GM21723 (cell line): ENCODE results near the gene TMEM203.

Source experiments
- ATAC-seq: cut with Tn5 transposase; IDR thresholded peaks from one replicate; pipeline ENCODE4 v1.9.1; 2021; ENCODE audit warnings: mild to moderate bottlenecking, moderate library complexity; ENCODE audit not compliant: unreplicated experiment

Gene TMEM203

DNA sequence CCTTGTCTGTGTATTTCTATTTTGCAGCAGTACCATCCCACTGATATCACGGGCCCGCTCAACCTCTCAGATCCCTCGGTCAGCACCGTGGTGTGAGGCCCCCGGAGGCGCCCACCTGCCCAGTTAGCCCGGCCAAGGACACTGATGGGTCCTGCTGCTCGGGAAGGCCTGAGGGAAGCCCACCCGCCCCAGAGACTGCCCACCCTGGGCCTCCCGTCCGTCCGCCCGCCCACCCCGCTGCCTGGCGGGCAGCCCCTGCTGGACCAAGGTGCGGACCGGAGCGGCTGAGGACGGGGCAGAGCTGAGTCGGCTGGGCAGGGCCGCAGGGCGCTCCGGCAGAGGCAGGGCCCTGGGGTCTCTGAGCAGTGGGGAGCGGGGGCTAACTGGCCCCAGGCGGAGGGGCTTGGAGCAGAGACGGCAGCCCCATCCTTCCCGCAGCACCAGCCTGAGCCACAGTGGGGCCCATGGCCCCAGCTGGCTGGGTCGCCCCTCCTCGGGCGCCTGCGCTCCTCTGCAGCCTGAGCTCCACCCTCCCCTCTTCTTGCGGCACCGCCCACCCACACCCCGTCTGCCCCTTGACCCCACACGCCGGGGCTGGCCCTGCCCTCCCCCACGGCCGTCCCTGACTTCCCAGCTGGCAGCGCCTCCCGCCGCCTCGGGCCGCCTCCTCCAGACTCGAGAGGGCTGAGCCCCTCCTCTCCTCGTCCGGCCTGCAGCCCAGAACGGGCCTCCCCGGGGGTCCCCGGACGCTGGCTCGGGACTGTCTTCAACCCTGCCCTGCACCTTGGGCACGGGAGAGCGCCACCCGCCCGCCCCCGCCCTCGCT lies 37.5 kb downstream of the TMEM203 start:
- no peak for ATAC-seq

DNA sequence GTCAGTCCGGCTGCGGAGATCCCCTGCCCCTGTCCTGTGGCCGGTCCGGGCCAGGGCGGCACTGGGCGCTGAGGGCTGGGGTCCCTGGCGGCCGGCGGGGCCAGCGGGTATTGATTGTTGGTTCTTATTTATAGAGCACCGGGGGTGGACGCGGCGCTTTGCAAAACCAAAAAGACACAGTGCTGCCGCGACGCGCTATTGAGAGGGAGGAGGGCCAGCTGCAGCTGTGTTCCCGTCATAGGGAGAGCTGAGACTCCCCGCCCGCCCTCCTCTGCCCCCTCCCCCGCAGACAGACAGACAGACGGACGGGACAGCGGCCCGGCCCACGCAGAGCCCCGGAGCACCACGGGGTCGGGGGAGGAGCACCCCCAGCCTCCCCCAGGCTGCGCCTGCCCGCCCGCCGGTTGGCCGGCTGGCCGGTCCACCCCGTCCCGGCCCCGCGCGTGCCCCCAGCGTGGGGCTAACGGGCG lies 38.1 kb downstream of the TMEM203 start:
- no peak for ATAC-seq

DNA sequence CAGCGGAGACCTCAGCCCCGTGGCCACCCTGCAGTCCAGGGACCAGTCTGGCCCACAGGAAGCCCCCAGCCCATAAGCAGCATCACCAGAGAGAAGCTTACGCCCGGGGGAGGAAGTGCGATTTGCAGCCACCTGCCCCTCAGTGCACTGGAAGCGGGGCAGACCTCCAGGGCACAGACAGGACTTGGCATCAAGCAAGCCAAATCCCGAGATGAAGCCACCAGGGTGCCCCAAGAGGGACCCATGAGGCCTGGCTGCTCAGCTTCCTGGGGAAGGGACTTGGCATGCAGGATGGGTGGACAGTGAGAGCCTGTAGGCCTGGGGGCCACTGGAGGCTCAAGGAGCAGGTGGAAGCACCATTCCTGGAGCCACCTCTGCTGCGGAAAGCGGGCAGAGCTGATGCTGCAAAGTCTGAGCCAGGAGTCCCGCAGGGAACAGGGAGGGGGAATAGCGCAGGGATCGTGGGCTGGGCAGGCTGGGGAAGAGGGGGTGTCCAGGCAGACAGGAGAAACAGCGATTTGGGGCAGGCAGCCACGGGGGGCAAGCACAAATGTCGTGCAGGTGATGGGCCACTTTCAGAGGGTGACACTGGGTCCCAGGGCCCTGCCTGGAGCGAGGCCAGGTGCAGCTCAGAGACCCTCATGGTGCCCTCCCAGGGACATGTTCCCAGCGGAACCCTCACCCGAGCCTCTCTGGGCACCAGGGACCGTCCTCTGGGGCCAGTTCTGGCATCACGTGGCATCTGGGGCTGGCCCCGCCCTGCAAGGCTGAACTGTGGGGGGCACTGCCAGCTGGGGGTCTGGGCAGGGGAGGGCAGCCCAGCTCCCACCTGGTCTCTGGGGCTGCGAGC lies 38.8 kb downstream of the TMEM203 start:
- no peak for ATAC-seq

DNA sequence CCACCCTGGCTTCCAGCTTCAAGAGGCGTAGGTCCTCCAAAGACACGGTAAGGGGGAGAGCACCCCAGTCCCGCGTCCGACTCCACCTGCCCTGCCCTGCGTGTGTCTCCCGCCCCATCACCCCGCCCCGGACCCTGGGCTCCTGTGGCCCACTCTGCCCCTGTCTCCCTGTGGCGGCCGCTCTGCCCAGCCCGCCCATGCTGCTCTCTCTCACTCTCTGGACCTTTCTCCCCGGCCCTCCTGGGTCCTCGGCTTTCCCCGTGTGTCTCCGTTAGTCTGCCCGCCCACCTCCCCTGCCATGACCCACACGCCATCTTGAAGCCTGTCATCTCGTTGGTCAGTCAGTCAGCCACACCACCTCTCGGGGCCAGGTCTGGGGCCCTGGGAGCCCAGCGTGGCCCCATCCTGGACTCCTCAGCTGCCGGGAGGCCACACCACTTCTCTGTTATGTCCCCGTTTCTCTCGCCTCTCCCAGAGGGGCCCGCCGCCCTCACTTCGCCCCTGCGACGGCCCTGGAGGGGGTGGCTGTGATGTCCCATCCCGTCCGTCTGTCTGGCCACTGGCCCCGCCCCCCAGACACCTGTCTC lies 40.1 kb downstream of the TMEM203 start:
- ATAC-seq, result no peak

DNA sequence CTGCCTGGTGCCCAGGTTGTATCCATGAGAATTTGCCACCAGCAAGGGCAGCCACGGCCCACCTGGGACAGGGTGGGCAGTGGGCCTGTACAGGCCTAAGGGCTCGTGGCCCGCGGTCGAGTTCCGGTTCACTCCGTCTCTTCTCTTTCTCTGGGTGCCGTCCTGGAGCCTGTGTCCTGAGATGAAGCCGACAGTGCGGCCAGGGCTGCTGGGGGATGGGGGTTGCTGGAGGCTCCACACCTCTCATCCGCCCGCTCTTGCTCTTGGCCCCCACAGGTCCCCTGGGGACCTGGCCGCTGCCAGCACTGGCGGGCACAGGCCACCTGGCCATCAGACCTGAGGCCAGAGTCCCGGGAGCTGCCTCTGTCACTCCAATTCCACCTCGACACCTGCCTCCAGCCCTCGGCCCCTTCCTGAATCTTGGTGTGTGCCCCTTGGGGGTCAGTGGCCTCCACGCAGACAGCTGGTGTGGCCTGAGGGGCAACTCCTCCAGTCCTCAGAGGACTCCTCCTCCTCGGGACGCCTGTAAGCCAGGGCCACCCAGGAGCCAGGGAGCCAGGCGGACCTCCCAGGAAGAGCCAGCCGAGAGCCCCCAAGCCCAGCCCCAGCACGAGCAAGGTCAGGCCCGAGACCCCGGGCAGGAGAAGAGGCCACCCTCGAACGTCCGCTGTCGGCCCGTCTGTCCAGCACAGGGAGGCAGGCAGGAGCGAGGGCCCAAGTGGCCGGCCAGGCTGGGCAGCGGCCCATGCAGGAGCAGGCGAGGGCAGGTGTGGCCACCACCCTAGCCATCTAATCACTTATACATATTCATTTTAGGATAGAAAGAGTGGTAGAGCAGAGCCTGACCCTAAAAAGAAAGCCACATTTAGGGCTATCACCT lies 40.8 kb downstream of the TMEM203 start:
- ATAC-seq, result no peak

DNA sequence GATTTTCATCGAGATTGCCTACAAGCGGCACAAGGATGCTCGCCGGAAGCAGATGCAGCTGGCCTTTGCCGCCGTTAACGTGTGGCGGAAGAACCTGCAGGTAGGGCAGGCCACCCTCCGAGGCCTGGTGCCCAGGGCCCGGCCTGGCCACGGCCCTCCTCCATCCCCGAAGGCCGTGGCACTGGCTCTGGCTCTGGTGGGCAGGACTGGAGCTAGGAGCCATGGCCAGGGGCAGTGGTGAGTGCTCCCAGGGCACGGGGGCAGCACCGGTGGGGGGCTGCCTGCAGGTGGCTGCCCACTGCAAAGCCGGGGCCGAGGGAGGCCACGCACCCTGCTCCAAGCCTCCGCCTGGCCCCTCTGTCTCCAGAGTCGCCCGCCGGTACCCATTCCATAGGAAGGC lies 41.6 kb downstream of the TMEM203 start:
- no peak for ATAC-seq

DNA sequence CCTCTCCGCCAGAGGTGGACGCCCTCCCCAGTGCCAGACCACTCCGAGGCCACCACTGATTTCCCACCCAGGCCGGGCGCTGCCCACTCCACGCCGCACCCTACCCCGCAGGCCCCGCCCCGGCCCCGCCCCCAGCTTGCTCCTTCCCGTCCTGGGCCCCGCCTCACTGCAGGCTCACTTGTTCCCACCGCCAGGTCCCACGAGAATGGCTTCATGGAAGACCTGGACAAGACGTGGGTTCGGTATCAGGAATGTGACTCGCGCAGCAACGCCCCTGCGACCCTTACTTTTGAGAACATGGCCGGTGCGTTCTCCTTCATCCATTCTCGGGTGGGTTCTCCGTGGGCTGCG lies 42.1 kb downstream of the TMEM203 start:
- ATAC-seq, result no peak

DNA sequence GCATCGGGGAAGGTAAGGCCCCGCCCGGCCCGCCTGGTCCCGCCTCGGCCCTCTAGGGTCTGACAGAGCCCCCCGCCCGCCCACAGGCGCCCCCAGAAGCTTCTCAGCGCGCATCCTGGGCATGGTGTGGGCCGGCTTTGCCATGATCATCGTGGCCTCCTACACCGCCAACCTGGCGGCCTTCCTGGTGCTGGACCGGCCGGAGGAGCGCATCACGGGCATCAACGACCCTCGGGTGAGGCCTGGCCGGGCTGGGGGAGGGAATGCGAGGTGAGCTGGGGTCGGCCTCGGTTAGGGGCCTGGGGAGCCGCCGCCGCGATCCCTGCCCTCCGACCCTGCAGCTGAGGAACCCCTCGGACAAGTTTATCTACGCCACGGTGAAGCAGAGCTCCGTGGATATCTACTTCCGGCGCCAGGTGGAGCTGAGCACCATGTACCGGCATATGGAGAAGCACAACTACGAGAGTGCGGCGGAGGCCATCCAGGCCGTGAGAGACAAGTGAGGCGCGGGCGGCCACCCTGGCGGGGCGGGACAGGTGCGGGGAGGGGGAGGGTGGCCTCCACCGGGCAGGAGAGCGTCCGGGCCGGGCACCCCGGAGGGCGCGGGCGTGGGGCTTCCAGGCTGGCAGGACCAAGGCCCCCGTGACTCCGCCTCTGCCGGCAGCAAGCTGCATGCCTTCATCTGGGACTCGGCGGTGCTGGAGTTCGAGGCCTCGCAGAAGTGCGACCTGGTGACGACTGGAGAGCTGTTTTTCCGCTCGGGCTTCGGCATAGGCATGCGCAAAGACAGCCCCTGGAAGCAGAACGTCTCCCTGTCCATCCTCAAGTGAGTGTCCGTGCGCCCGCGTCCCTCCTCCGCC lies 42.7 kb downstream of the TMEM203 start:
- no peak for ATAC-seq

DNA sequence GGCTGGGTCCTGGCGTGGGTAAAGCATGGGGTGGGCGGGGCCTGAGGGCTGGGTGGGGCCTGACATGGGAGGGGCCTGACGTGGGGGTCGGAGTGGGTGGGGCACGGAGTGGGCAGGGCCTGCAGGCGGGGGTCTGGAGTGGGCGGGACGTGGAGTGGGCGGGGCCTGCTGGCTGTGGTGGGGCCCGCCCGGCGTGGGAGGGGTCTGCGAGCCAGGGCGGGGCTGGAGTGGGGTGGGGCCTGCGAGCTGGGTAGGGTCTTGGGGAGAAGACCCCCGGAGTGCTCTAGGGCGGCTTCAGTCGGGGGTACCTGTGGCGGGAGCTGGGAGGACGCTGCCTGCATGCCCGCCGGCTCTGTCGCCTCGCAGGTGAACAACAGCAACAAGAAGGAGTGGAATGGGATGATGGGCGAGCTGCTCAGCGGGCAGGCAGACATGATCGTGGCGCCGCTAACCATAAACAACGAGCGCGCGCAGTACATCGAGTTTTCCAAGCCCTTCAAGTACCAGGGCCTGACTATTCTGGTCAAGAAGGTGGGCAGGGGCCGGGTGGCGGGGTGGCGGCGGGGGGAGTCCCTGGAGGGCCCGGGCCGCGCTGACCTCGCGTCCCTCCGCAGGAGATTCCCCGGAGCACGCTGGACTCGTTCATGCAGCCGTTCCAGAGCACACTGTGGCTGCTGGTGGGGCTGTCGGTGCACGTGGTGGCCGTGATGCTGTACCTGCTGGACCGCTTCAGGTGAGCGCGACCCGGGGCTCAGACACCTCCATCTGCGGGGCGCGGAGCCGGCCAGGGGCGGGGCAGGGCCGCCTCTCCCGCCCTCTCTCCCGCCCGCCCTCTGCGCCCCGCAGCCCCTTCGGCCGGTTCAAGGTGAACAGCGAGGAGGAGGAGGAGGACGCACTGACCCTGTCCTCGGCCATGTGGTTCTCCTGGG lies 43.6 kb downstream of the TMEM203 start:
- no peak for ATAC-seq

DNA sequence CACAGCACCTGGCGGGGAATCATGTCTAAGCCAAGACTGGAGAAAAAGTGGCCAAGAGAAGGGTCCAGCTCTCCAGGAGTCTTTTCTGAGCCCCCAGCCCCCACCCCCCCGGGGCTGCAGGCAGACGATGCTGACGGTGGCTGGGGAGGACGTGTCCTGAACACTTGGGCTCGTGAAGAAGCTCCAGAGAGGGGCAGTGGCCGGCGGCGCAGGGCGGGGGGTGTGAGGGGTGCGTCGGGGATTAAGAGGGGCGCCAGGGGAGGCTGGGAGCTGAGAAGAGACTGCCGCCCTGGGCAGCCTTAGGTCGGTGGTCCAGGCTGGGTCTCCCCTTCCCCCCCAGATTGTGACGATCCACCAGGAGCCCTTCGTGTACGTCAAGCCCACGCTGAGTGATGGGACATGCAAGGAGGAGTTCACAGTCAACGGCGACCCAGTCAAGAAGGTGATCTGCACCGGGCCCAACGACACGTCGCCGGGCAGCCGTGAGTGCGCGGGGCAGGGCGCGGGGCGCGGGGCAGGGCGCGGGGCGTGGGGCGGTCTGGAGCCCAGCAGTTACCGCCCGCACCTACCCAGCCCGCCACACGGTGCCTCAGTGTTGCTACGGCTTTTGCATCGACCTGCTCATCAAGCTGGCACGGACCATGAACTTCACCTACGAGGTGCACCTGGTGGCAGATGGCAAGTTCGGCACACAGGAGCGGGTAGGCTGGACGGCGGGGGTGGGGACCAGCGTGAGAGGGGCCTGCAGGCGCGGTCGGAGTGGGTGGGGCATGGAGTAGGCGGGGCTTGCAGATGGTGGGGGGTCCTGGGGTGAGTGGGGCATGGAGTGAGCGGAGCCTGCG lies 44.5 kb downstream of the TMEM203 start:
- ATAC-seq, result no peak

DNA sequence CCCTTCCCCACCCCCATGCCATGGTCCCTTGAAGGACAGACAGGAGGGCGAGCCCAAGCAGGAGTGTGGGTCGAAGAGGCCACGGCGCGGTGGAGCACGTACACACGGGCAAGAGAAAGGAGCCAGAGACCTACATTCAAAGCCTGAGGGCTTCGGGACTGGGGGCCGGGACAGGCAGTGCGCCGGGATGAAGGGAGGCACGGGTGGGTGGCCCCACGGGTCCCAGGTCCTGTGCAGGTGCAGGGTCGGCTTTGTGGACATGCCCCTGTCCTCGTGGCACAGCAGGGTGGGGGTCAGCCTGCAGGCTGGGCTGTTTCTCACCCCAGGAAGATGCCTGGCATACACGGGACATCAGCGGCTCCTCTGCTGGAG lies 45.4 kb downstream of the TMEM203 start:
- no peak for ATAC-seq

DNA sequence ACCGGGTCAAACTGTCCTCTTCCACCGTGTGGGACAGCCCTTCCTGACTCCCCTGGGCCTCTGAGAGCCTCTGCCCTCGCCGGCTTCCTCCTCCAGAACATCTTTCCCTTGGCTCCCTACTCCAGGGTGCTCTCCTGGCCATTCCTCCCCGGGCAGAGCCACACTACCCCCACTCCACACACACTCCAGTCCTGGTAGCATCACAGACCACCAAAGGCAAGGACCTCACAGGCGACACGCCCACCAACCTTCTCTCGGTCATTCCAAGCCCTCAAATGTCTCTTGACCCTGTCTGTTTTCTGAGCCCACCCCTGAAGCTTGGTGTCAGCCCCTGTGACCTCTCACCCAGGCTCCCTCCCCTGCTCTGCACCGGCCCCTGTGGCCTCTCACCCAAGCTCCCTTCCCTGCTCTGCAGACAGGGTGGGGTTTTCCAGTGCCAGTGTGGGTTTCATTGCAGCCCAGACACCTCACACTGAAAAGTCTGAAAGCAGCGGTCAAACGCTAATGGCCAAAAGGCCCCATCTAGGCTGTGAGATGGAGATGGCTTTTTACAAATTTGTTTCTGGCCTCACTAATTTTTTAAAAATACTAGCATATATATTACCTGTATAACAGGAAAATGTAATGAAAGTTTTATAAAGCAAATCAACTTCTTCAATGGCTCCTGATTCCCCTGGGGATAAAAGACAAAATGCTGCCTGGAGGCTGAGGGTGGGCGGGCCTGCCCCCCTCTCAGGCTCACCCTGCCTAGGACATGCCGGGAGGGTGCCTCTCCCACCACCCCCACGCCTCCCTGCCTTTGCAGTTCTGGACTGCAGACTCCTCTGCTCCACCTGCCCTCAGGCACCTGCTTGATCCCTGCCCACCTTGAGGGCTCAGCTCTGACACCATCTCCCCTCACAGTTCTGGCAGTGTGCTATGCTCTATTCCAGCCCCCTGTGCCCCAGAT lies 46.1 kb downstream of the TMEM203 start:
- no peak for ATAC-seq

DNA sequence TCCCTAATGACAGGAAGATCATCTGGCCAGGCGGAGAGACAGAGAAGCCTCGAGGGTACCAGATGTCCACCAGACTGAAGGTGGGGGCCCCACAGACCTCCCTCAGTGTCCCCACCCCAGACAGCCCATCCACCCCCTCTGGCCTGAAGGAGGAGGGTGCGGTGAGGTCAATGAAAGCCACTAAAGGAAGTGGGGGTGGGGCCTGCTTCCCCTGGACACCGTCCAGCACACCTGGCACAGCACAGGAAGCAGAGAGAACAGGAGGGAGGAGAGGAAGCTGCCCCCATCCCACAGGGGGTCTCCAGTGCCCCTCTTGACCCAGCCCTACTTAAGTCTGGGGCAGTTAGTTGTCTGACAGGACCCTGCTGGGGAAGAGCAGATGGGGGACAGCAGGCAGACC lies 46.8 kb downstream of the TMEM203 start:
- ATAC-seq, result no peak

DNA sequence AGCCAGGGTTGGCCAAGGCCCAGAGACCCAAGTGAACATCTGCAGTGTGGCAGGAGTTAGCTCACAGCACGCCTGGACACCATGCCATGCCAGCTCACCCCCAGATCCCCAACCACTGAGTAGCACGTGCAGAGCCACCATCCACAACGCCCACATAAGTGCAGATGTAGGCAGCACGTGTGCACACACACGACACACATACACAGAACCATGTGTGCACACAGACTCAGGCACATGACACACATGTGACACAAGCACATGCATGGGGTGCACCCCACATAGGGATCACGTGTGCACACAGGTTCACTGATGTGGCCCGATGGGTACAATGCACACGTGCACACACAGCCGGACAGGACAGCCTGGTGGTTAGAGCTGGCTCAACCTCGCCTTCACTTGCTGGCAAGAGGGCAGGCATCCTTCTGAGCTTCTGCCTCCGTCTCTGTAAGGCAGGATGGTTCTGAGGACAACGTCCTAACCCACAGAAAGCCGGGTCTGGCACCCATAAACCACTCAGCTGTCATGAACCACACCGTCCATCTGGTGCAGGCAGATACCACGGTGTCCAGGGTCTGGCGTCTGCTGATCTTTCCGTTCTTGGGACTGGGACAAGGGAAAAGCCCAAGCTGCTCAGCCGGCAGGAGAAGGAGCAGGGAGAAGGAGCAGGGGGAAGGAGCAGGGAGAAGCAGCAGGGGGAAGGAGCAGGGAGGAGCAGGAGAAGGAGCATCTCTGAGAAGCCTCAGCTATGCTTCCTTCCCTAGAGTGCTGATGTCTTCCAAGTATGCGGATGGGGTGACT lies 47.6 kb downstream of the TMEM203 start:
- no peak for ATAC-seq

DNA sequence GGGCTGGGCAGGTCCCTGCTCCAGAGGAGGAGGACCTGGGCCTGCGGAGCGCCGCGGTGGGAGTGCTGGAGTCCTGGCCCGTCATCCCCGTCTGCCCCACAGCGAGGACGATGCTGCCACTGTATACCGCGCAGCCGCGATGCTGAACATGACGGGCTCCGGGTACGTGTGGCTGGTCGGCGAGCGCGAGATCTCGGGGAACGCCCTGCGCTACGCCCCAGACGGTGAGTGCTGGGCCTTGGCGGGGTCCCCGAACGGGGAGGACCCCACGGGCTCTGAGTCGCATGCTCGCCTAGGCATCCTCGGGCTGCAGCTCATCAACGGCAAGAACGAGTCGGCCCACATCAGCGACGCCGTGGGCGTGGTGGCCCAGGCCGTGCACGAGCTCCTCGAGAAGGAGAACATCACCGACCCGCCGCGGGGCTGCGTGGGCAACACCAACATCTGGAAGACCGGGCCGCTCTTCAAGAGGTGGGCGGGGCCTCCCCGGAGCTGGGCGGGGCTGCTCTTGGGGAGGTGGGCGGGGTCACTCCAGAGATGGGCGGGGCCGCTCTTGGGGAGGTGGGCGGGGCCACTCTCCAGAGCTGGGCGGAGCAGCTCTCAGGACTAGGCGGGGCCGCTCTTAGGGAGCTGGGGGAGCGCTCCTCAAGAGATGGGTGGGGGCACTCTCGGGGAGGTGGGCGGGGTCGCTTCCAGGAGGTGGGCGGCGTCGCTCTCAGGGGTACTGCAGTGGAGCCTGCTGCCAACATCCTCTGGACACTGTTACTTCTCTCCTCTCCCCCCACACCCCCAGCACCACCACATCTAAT lies 48.7 kb downstream of the TMEM203 start:
- no peak for ATAC-seq
